Right lung (tissue), 5 donors: ENCODE results near the gene TRMT6. TPM values are rescaled to one million over a fixed set of nuclear protein-coding genes. Genes with fewer than 3 reads are reported as not detected.

Experiments used
- DNase-seq, 2 donors: peaks; one replicate each; pipeline ENCODE4 v3.0.0-alpha.2; 2013
- polyA plus RNA-seq, 5 donors: library from polyadenylated mRNA; unstranded; fragments of 120-200 nt; gene quantifications; one replicate each; pipeline versions ENCODE4 v1.2.1 to v1.2.3, GENCODE V29; 2013; ENCODE audit warnings: inconsistent platforms in 1 of 5, low replicate concordance in 1 of 5; ENCODE audit not compliant: insufficient read length in 5 of 5, insufficient read depth in 1 of 5

Gene TRMT6
- polyA plus RNA-seq, 5 donors = 11.9 to 14.5 (median 12.8) TPM

DNA sequence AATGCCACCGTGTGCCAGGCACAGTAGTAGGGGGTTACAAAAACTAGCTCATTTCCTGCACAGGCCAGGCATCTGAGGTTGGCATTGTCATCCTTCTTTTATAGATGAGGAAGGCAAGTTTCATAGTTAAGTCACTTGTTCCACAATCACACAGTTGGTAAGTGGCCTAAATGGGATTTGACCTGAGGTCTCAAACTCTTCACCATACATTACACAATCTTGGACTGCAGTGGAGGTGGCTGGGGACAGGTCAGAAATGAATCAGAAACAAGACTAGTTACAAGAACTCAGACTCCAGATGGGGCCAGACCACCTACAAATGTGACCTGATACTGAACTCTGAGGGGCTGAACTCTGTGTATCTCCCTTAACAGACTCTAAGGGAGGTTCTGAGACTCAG, 49.4 kb downstream of the TRMT6 start:
- DNase-seq = no peak

DNA sequence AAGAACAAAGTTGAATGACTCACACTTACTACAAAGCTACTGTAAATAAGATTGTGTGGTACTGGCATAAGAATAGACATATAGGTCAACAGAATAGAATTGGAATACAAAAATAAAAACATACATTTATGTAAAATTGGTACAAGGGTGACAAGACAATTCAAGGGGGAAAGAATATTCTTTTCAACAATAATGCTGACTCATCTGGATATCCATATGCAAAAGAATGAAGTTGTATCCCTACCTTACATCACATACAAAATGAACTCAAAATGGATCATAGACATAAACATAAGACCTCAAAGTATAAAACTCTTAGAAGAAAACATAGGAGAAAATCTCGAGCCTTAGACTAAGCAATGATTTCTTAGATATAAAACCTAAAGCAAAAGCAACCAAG, 50.9 kb downstream of the TRMT6 start:
- no peak for DNase-seq

DNA sequence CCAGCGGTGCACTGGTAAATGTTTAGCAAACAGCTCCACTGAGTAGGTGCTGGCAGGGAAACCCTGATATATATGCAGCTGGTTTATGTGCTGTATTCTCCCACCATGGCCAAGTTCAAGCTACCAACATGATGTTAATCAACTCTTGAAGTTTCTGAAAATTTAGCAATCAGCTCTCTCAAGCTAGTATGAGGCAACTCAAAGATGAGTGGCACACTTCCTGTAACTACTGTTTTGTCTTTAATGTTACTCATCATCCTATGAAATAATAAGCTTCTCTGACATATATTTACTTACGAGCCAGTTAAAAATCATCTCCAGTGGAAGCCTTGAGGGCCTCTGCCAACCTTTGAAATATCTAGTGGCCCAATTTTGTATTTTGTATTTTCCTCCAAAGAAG, 54.7 kb downstream of the TRMT6 start:
- no peak for DNase-seq

DNA sequence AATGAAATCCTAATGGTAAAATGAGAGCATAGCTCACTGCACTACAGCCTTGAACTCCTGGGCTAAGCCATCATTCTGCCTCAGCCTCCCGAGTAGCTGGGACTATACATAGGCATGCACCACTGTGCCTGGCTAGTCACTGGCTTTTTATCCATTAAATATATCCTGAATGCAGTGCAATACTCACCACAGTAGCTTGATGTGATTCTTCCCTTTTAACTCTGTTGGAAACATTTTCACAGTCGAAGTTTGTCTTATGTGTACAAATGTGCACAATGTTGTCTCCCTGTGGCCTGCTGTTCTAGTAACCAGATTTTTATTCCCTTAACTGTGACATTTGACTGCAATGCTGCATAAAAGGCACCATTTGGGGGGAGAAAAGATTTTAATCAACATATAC, 56.7 kb downstream of the TRMT6 start:
- no peak for DNase-seq

DNA sequence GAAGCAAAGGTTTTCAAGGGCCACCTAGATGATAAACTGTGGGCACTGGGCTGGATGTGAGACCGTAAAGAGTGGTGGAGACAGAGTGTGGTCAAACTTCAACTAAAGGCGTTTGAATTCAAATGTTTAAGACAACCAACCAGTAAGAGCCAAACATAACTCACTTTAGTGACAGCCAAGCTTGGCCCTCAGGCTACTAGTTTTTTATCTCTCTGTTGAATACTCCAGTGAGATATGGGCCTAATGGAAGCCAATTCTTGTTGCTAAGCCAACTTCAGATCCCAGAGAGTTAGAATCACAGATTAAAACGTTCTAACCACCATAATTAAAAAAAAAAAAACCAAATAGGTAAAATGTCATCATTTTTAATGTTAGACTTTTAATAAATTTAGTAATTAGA, 57.3 kb downstream of the TRMT6 start:
- no peak for DNase-seq

DNA sequence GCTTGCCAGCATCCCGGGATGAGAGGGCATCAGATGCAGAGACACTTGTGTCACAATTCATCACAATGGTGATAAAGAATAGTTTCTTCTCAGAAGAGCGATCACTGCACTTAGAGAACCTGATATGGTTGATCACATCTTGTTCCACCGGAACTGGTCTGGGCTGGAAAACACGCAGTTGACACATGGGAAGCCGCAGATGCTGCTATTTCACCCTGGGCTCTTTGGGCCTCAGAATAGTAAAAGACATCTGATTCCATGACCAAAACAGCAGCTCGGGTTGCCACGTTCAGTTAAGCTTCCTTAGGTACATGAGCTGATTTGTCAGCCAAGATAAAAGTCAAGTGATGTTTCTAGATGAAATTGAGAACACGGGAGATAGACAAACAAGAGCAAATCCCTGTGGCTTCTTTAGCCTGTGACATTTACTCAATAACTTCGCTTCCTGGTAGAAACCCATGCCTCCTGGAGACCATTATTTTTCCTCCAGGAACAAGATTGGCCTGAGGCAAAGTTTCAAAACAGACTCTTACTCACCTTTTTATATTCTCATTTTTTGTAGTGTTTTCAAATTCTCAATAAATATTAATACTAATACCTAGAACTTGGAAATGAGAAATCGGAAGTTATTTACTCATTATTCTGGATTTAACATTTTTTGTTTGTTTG, 59.4 kb downstream of the TRMT6 start:
- DNase-seq = no peak

DNA sequence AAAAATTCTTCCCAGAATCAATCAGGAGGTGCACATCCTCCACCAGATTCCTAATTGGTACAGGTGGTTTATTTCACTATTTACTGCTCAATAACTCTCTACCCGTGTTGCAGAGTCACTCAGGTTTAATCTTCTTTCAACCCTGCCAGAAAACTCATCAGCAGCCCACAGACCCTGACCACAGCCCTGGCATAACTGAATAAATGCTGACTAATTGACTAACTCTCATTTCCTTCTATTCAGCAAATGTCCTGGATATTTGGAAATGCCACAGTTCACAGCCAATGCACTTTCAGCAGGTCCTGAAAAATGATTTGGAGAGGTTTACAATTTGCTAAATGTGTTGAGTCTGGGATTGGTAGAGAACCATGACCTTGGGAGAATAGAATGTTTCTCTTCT, 62.3 kb downstream of the TRMT6 start:
- DNase-seq = no peak

DNA sequence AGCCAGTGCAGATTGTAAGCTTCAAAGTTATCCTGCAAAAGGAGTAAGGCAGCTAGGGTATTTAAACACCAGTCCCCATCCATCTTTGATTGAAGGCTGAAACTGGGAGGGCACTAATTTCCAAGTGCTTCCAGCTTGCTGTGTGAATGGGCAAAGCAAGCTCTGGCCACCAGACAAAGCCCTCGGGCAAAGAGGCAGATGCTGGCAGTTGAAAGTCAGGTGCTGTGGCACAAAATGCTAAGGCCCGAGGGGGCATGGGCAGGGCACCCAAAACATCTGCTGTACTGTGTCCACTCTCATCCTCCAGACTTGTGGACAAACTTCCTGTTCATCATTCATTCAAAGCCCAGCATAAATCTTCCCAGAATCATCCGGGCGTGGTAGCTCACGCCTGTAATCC, 62.9 kb downstream of the TRMT6 start:
- DNase-seq = no peak

Other genes starting within 250 kb of the TRMT6 start
- gene SHLD1, start 200.1 kb downstream of the TRMT6 start, polyA plus RNA-seq = 1 to 10 TPM; 7.7 to 9.1 (median 8.1) TPM
- gene CHGB, start 39.0 kb downstream of the TRMT6 start, polyA plus RNA-seq = 1 to 10 TPM; 1.4 to 2.7 (median 1.9) TPM
- gene MCM8, start 119 bp upstream of the TRMT6 start, polyA plus RNA-seq = 10 to 100 TPM; 10.4 to 20.5 (median 17.4) TPM
- gene CRLS1, start 55.6 kb upstream of the TRMT6 start, polyA plus RNA-seq = 10 to 100 TPM; 65.0 to 76.0 (median 72.6) TPM
- 1 to 10 TPM in 1 of 5 donors, under 1 TPM in 4; 0.35 to 1.6 (median 0.78) TPM for gene LRRN4, start 103.5 kb upstream of the TRMT6 start, polyA plus RNA-seq
- 1 to 10 TPM; 2.8 to 4.5 (median 4.0) TPM for gene FERMT1, start 172.5 kb upstream of the TRMT6 start, polyA plus RNA-seq